ENCODE data around the gene TBCCD1.
"Not testable (repeated sequence)": the region's sequence is repeated elsewhere in the genome, so short reads cannot be mapped to it uniquely, and the experiment has no call there.

Gene TBCCD1

GRCh38 chr3:186594591-186595113 lies 27.5 kb upstream of the TBCCD1 start:
- DNase-seq: no peak

GRCh38 chr3:186593862-186594261 lies 26.7 kb upstream of the TBCCD1 start:
- DNase-seq: no peak

- no peak for DNase-seq
Observed at GRCh38 chr3:186592682-186593081, 25.5 kb upstream of the TBCCD1 start.

GRCh38 chr3:186590580-186591295 lies 23.6 kb upstream of the TBCCD1 start:
- no peak for DNase-seq

GRCh38 chr3:186589856-186590579 lies 22.9 kb upstream of the TBCCD1 start:
- DNase-seq: no peak

- no peak for DNase-seq
Observed at GRCh38 chr3:186589121-186589520, 22.0 kb upstream of the TBCCD1 start.

- no peak for DNase-seq
Observed at GRCh38 chr3:186588632-186589031, 21.5 kb upstream of the TBCCD1 start.

GRCh38 chr3:186587183-186587582 lies 20.0 kb upstream of the TBCCD1 start:
- DNase-seq: no peak

GRCh38 chr3:186586245-186586644 lies 19.1 kb upstream of the TBCCD1 start:
- DNase-seq: not testable (repeated sequence)

- DNase-seq: no peak
Observed at GRCh38 chr3:186583831-186584230, 16.7 kb upstream of the TBCCD1 start.

- no peak for DNase-seq
Observed at GRCh38 chr3:186582541-186582940, 15.4 kb upstream of the TBCCD1 start.

GRCh38 chr3:186580785-186581184 lies 13.6 kb upstream of the TBCCD1 start:
- DNase-seq: no peak

- DNase-seq: no peak
Observed at GRCh38 chr3:186577521-186577920, 10.4 kb upstream of the TBCCD1 start.

GRCh38 chr3:186571644-186572013 lies 4.5 kb upstream of the TBCCD1 start:
- DNase-seq: no peak

GRCh38 chr3:186570941-186571643 lies 4.0 kb upstream of the TBCCD1 start:
- no peak for DNase-seq

GRCh38 chr3:186570096-186570940 lies 3.2 kb upstream of the TBCCD1 start, which contains the start of gene DNAJB11:
TSS of gene DNAJB11 (plus strand) at chr3:186570720. CDS start at chr3:186570898, 178 bp downstream.
- peak; percentile 97 for DNase-seq

GRCh38 chr3:186569779-186570095 lies 2.6 kb upstream of the TBCCD1 start:
- no peak for DNase-seq

GRCh38 chr3:186569361-186569760 lies 2.2 kb upstream of the TBCCD1 start:
- not testable (repeated sequence) for DNase-seq

- DNase-seq: no peak
Observed at GRCh38 chr3:186566772-186567071, 417 bp downstream of the TBCCD1 start.

- no peak for DNase-seq
Observed at GRCh38 chr3:186564586-186564985, 2.6 kb downstream of the TBCCD1 start.

GRCh38 chr3:186552408-186553031 lies 14.6 kb downstream of the TBCCD1 start:
- DNase-seq: no peak

- DNase-seq: no peak
Observed at GRCh38 chr3:186551387-186551786, 15.8 kb downstream of the TBCCD1 start.

- no peak for DNase-seq
Observed at GRCh38 chr3:186549497-186549896, 17.6 kb downstream of the TBCCD1 start.

Measured in NCI-H187 treated with DMSO at 0.1 percent for 48 hours (cell line).